HepG2 (cell line): ENCODE measurements around the gene RWDD2A.

Experiments used
- SUZ12 ChIP-seq: fragments of 150-350 bp; IDR thresholded peaks from 2 replicates; pipeline ENCODE4 v1.6.1; 2014; ENCODE audit warnings: low read depth, low read length
- ZNF10 ChIP-seq: sonication (generic); formaldehyde crosslinking; IDR thresholded peaks from 2 replicates; pipeline ENCODE4 v1.4.0; 2020; ENCODE audit warnings: mild to moderate bottlenecking, low read depth, missing genetic modification reagents, borderline replicate concordance
- ZNF160 ChIP-seq: sonication (generic); formaldehyde crosslinking; IDR thresholded peaks from 2 replicates; pipeline ENCODE4 v1.8.0; 2022; ENCODE audit warnings: mild to moderate bottlenecking, inconsistent platforms, missing genetic modification reagents
- TF ChIP-seq, protein P1 (sequence below): sonication (generic); formaldehyde crosslinking; IDR thresholded peaks from 2 replicates; pipeline ENCODE4 v1.5.0; 2020; ENCODE audit warnings: mild to moderate bottlenecking, missing genetic modification reagents, moderate library complexity
- TF ChIP-seq, protein P2 (sequence below): sonication (generic); formaldehyde crosslinking; IDR thresholded peaks from 2 replicates; pipeline ENCODE4 v1.4.0; 2020; ENCODE audit warnings: mild to moderate bottlenecking, missing genetic modification reagents
- TF ChIP-seq, protein P3 (sequence below): sonication (generic); formaldehyde crosslinking; IDR thresholded peaks from 2 replicates; pipeline ENCODE4 v1.8.1; 2023; ENCODE audit warnings: mild to moderate bottlenecking, inconsistent platforms, moderate library complexity, missing genetic modification reagents, borderline replicate concordance
- TF ChIP-seq, protein P4 (sequence below): IDR thresholded peaks from 2 replicates; pipeline ENCODE4 v1.6.1; 2016; ENCODE audit warnings: low read depth, missing genetic modification reagents, missing compliant biosample characterization

DNA sequence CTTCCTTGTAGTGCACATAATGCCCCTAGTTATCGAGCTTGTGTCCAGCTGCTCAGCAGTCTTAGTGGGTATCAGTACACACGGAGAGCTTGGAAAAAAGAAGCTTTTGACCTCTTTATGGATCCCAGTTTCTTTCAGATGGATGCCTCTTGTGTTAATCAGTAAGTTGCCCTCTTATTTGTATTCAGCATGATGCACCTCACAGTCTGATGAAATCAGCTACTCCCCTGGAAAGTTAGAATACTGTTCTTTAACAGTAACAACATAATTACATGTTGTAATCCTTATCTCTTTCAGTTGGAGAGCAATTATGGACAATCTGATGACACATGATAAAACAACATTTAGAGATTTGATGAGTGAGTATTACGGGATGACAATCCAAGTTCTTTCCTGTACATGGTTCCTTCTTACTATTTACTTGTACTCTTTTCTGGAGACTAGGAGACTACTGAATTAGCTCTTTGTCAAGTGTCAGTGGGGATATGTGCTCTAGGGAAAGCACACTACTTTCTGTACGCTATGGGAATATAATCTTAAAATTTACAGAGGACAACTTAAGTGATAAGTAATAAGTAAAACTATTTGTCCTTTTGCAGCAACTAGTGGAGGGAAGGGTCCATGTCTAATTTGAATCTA, 39.2 kb upstream of the RWDD2A start:
- TF ChIP-seq ZNF10 (CRISPR knock-in tag) (no peak), SUZ12 (no peak), ZNF160 (CRISPR knock-in tag) (no peak)
- TF ChIP-seq, protein P1, sequence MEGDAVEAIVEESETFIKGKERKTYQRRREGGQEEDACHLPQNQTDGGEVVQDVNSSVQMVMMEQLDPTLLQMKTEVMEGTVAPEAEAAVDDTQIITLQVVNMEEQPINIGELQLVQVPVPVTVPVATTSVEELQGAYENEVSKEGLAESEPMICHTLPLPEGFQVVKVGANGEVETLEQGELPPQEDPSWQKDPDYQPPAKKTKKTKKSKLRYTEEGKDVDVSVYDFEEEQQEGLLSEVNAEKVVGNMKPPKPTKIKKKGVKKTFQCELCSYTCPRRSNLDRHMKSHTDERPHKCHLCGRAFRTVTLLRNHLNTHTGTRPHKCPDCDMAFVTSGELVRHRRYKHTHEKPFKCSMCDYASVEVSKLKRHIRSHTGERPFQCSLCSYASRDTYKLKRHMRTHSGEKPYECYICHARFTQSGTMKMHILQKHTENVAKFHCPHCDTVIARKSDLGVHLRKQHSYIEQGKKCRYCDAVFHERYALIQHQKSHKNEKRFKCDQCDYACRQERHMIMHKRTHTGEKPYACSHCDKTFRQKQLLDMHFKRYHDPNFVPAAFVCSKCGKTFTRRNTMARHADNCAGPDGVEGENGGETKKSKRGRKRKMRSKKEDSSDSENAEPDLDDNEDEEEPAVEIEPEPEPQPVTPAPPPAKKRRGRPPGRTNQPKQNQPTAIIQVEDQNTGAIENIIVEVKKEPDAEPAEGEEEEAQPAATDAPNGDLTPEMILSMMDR (CRISPR knock-in tag): no peak
- TF ChIP-seq, protein P2, sequence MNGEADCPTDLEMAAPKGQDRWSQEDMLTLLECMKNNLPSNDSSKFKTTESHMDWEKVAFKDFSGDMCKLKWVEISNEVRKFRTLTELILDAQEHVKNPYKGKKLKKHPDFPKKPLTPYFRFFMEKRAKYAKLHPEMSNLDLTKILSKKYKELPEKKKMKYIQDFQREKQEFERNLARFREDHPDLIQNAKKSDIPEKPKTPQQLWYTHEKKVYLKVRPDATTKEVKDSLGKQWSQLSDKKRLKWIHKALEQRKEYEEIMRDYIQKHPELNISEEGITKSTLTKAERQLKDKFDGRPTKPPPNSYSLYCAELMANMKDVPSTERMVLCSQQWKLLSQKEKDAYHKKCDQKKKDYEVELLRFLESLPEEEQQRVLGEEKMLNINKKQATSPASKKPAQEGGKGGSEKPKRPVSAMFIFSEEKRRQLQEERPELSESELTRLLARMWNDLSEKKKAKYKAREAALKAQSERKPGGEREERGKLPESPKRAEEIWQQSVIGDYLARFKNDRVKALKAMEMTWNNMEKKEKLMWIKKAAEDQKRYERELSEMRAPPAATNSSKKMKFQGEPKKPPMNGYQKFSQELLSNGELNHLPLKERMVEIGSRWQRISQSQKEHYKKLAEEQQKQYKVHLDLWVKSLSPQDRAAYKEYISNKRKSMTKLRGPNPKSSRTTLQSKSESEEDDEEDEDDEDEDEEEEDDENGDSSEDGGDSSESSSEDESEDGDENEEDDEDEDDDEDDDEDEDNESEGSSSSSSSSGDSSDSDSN: no peak
- TF ChIP-seq, protein P3, sequence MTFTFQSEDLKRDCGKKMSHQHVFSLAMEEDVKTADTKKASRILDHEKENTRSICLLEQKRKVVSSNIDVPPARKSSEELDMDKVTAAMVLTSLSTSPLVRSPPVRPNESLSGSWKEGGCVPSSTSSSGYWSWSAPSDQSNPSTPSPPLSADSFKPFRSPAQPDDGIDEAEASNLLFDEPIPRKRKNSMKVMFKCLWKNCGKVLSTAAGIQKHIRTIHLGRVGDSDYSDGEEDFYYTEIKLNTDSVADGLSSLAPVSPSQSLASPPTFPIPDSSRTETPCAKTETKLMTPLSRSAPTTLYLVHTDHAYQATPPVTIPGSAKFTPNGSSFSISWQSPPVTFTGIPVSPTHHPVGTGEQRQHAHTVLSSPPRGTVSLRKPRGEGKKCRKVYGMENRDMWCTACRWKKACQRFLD (CRISPR knock-in tag): no peak
- TF ChIP-seq, protein P4, sequence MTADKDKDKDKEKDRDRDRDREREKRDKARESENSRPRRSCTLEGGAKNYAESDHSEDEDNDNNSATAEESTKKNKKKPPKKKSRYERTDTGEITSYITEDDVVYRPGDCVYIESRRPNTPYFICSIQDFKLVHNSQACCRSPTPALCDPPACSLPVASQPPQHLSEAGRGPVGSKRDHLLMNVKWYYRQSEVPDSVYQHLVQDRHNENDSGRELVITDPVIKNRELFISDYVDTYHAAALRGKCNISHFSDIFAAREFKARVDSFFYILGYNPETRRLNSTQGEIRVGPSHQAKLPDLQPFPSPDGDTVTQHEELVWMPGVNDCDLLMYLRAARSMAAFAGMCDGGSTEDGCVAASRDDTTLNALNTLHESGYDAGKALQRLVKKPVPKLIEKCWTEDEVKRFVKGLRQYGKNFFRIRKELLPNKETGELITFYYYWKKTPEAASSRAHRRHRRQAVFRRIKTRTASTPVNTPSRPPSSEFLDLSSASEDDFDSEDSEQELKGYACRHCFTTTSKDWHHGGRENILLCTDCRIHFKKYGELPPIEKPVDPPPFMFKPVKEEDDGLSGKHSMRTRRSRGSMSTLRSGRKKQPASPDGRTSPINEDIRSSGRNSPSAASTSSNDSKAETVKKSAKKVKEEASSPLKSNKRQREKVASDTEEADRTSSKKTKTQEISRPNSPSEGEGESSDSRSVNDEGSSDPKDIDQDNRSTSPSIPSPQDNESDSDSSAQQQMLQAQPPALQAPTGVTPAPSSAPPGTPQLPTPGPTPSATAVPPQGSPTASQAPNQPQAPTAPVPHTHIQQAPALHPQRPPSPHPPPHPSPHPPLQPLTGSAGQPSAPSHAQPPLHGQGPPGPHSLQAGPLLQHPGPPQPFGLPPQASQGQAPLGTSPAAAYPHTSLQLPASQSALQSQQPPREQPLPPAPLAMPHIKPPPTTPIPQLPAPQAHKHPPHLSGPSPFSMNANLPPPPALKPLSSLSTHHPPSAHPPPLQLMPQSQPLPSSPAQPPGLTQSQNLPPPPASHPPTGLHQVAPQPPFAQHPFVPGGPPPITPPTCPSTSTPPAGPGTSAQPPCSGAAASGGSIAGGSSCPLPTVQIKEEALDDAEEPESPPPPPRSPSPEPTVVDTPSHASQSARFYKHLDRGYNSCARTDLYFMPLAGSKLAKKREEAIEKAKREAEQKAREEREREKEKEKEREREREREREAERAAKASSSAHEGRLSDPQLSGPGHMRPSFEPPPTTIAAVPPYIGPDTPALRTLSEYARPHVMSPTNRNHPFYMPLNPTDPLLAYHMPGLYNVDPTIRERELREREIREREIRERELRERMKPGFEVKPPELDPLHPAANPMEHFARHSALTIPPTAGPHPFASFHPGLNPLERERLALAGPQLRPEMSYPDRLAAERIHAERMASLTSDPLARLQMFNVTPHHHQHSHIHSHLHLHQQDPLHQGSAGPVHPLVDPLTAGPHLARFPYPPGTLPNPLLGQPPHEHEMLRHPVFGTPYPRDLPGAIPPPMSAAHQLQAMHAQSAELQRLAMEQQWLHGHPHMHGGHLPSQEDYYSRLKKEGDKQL (CRISPR knock-in tag): no peak
